RWPE1 (cell line): ENCODE data around the gene PRTG.

ENCODE experiments used
- CTCF ChIA-PET: fragments of 350-600 bp; sonication (Branson Sonifier 250); formaldehyde crosslinking; extraction: SDS; loops from one replicate; lab custom pipeline; 2021; lab: Yijun Ruan, JAX
- POLR2A ChIA-PET: fragments of 400-600 bp; formaldehyde crosslinking; extraction: SDS; loops from one replicate; lab custom pipeline; 2020; ENCODE audit warnings: antibody characterized with exemption; ENCODE audit not compliant: low non-redundant PET; lab: Yijun Ruan, JAX
- DNase-seq: peaks from one replicate; pipeline ENCODE4 v3.0.0; 2012; ENCODE audit warnings: low spot score
- H3K27ac ChIP-seq: fragments of 450-650 bp; 2 replicates; pipeline ENCODE4 v1.5.1; 2017
- TF ChIP-seq, protein P1 (sequence below): fragments of 450-650 bp; conservative IDR thresholded peaks from 2 replicates; pipeline ENCODE4 v1.5.1; 2017; ENCODE audit warnings: low read depth, mild to moderate bottlenecking

Gene PRTG

DNA sequence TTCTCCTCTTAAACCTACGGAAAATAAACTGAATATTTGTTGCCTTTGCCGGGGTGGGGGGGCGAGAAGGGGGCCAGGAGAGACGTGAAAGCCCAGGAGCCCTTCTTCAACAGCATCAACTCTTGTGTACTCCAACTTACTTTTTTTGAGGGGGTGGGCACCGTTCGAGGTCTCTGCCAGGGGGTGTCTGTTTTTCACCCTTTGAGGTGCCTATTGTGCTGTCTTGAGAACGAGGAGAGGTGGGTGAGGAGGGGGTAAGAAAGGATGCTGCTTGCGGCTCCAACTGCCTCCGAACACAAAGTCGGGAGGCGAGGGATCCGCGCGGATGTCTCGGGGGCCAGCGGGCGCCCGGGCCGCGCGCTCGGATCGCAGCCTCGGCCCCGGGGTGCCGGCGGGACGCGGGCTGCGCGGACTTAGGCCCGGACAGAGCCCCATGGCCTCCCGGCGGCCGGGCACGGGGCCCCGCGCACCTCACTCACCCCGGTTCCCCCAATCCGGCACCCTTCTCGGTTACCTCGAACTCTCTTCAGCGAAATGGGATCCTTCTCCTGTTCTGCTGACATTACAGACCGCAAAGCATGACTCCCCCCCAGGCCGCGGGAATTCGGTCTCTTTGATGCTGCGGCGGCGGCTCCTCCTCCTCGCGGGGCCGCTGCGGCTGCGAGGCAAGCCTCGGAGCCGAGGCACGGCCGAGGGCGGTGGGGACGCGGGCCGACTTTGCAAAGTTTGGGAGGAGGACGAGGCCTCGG is 155.5 kb downstream of the PRTG start:
- POLR2A ChIA-PET, result no interaction called here
- peak; percentile 30 for DNase-seq
- H3K27ac ChIP-seq, result peak overlapping the region; percentile 47
- CTCF ChIA-PET, result interaction anchor here (1.2 kb wide), 1 partner anchor 59 kb away, joined by 3 read pairs; no protein-coding TSS in a partner anchor
- TF ChIP-seq, protein P1, sequence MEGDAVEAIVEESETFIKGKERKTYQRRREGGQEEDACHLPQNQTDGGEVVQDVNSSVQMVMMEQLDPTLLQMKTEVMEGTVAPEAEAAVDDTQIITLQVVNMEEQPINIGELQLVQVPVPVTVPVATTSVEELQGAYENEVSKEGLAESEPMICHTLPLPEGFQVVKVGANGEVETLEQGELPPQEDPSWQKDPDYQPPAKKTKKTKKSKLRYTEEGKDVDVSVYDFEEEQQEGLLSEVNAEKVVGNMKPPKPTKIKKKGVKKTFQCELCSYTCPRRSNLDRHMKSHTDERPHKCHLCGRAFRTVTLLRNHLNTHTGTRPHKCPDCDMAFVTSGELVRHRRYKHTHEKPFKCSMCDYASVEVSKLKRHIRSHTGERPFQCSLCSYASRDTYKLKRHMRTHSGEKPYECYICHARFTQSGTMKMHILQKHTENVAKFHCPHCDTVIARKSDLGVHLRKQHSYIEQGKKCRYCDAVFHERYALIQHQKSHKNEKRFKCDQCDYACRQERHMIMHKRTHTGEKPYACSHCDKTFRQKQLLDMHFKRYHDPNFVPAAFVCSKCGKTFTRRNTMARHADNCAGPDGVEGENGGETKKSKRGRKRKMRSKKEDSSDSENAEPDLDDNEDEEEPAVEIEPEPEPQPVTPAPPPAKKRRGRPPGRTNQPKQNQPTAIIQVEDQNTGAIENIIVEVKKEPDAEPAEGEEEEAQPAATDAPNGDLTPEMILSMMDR, result no peak

DNA sequence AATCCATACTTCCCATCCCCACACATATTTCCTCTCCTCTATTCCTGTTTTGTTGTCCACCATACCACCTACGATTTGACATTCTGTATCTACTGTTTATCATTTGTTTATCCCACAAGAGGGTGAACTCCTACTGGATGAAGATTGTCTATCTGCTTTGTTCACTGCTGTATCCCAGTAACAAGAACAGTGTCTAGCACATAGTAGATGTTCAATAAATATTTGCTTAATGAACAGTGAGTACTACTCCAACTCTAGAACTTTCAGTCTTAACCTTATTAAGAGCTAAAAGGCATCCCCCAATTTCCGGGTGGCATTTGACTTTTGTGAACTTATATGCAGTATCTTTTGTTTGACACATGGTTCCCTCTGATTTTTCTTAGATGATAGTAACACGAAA is 156.1 kb downstream of the PRTG start:
- no peak overlapping the region for H3K27ac ChIP-seq
- no peak for DNase-seq
- ChIA-PET CTCF (no interaction called here), POLR2A (no interaction called here)
- TF ChIP-seq, protein P1, result no peak

DNA sequence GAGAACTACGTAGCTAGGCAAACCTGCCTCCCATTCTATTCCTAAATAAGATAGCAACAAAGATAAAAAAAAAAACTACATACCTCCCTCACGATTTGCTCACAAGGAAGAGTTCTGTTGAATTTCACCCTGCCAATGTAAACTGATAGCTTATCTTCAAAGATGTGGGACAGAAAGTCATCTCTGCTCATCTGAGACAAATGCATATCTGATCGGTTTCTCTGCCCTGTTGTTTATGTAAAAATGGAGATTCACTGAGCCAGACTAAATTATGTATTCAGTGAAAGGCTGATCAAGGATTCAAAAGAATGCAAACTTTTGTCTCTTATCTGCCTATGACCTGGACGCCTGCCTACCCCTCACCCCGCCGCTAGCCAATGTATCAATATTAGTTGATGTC is 166.0 kb downstream of the PRTG start:
- CTCF ChIA-PET, result interaction anchor here (0.6 kb wide), 1 partner anchor 114 kb away, joined by 6 read pairs; no protein-coding TSS in a partner anchor

DNA sequence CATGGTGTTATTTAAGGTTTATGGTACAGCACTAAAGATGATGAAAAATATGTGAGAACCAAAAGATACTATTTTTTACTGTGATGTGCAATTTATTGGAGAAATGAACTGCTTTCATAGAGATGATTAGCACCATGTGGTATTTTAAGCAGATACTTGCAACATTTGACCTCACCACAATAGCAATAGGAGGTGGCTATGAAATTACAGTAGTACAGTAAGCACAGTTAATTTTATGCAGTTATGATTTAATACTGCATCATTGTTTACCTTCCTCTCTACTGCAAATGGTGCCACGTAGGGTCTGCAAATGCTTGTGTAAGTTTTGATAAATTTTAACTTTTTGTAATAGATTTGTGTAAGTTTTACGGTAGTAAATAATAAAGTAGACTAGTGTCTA is 168.9 kb downstream of the PRTG start:
- ChIA-PET CTCF (no interaction called here), POLR2A (no interaction called here)
- no peak overlapping the region for H3K27ac ChIP-seq
- TF ChIP-seq, protein P1, result no peak
- no peak for DNase-seq

More for the DNA sequence above, 166.0 kb downstream of the PRTG start:
- TF ChIP-seq, protein P1, result no peak
- POLR2A ChIA-PET, result no interaction called here
- DNase-seq, result no peak
- H3K27ac ChIP-seq, result no peak overlapping the region

DNA sequence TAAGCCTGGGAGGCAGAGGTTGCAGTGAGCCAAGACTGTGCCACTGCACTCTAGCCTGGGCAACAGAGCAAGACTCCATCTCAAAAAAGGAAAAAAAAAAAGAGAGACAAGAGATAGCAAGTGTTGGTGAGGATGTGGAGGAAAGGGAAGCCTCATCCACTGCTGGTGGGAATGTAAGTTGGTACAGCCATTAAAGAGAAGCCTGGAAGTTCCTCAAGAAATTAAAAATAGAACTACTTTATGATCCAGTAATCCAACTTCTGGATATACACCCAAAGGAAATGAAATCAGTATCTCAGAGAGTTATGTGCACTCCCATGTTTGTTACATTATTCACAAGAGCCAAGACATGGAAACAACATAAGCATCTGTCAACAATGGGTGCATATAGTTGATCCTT is 169.7 kb downstream of the PRTG start:
- TF ChIP-seq, protein P1, result no peak
- H3K27ac ChIP-seq, result no peak overlapping the region
- ChIA-PET POLR2A (no interaction called here), CTCF (no interaction called here)
- no peak for DNase-seq

DNA sequence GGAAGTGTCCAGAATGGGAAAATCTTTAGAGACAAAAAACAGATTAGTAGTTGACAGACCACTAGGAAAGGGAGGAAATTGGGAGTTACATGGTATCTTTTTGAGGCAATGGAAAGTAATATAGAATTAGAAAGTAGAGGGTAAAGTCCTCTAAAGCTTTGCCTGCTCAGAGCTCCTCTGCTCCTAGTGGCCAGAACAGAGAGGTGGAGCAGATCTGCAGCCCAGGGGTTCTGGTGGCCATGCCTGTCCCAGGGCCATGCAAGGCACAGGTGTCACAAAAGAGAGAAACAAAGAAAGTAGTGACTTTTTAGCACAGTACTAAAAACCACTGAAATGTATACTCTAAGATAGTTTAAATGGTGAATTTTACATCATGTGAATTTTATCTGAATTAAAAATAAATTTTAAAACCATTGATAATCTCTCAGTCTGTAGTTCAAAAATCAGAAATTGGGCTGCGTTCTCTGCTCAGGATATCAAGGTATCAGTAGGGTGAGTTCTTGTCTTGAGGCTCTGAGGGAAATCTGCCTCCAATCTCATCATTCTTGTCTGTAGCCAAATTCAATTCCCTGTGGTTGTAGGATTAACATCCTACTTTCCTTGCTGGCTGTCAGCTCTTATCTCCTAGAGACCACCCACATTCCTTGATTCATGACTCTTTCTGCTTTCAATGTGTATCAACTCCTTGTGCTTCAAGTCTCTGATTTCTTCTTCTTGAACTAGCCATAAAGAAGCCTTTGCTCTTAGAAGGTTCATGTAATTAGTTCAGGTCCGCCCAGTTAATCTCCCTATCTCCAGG is 178.4 kb downstream of the PRTG start:
- CTCF ChIA-PET, result interaction anchor here (0.5 kb wide), 1 partner anchor 280 kb away, joined by 3 read pairs; no protein-coding TSS in a partner anchor
- TF ChIP-seq, protein P1, result no peak
- POLR2A ChIA-PET, result interaction anchor here (0.5 kb wide), 1 partner anchor 26 kb away, joined by 3 read pairs; no protein-coding TSS in a partner anchor
- no peak overlapping the region for H3K27ac ChIP-seq
- DNase-seq, result no peak
